ENCODE data around the gene EPHA4.

- TF ChIP-seq, protein P1, sequence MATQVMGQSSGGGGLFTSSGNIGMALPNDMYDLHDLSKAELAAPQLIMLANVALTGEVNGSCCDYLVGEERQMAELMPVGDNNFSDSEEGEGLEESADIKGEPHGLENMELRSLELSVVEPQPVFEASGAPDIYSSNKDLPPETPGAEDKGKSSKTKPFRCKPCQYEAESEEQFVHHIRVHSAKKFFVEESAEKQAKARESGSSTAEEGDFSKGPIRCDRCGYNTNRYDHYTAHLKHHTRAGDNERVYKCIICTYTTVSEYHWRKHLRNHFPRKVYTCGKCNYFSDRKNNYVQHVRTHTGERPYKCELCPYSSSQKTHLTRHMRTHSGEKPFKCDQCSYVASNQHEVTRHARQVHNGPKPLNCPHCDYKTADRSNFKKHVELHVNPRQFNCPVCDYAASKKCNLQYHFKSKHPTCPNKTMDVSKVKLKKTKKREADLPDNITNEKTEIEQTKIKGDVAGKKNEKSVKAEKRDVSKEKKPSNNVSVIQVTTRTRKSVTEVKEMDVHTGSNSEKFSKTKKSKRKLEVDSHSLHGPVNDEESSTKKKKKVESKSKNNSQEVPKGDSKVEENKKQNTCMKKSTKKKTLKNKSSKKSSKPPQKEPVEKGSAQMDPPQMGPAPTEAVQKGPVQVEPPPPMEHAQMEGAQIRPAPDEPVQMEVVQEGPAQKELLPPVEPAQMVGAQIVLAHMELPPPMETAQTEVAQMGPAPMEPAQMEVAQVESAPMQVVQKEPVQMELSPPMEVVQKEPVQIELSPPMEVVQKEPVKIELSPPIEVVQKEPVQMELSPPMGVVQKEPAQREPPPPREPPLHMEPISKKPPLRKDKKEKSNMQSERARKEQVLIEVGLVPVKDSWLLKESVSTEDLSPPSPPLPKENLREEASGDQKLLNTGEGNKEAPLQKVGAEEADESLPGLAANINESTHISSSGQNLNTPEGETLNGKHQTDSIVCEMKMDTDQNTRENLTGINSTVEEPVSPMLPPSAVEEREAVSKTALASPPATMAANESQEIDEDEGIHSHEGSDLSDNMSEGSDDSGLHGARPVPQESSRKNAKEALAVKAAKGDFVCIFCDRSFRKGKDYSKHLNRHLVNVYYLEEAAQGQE (IDR thresholded peaks at IDR 0.05; ENCODE audit: low read depth): no peak
- TF ChIP-seq EP300 (IDR thresholded peaks at IDR 0.05; ENCODE audit: borderline replicate concordance): no peak
- no peak for TF ChIP-seq MAX (IDR thresholded peaks at IDR 0.05)
- no peak for TF ChIP-seq ZBTB7A (IDR thresholded peaks at IDR 0.05; ENCODE audit: low read depth)
- TF ChIP-seq YY1 (IDR thresholded peaks at IDR 0.05; ENCODE audit: low read depth): no peak
- TF ChIP-seq RAD21 (IDR thresholded peaks at IDR 0.05; ENCODE audit: low read depth): no peak
- TF ChIP-seq TAF1 (IDR thresholded peaks at IDR 0.05; ENCODE audit: low read depth): no peak
- no peak for TF ChIP-seq FOXM1 (IDR thresholded peaks at IDR 0.05; ENCODE audit: borderline replicate concordance, low read depth)
- TF ChIP-seq TEAD4 (IDR thresholded peaks at IDR 0.05): no peak
- TF ChIP-seq NFIC (IDR thresholded peaks at IDR 0.05): no peak
- TF ChIP-seq TCF12 (IDR thresholded peaks at IDR 0.05; ENCODE audit: low read depth): no peak
- no peak for TF ChIP-seq CREB1 (IDR thresholded peaks at IDR 0.05; ENCODE audit: low read depth)
- no peak for TF ChIP-seq USF1 (IDR thresholded peaks at IDR 0.05)
Measured at GRCh38 chr2:221614274-221614673, 42.2 kb upstream of the EPHA4 start.
